Breast epithelium (tissue), 3 donors: Measurements from ENCODE around the gene ADCY1.

Experiments used
- POLR2A ChIP-seq: fragments of 450-650 bp; IDR thresholded peaks from one replicate; pipeline ENCODE4 v1.6.1; 2016; ENCODE audit warnings: antibody characterized with exemption, mild to moderate bottlenecking, moderate library complexity
- POLR2AphosphoS5 ChIP-seq, 3 donors: sonication (generic); formaldehyde crosslinking; IDR thresholded peaks; one replicate each; pipeline ENCODE4 v1.6.1; 2017; ENCODE audit warnings: antibody characterized with exemption in 3 of 3
- TF ChIP-seq, protein P1 (sequence below), 3 donors: fragments of 450-650 bp; IDR thresholded peaks; one replicate each; pipeline ENCODE4 v1.5.1; 2016 to 2017; ENCODE audit warnings: antibody characterized with exemption in 3 of 3, mild to moderate bottlenecking in 3 of 3, moderate library complexity in 3 of 3

DNA sequence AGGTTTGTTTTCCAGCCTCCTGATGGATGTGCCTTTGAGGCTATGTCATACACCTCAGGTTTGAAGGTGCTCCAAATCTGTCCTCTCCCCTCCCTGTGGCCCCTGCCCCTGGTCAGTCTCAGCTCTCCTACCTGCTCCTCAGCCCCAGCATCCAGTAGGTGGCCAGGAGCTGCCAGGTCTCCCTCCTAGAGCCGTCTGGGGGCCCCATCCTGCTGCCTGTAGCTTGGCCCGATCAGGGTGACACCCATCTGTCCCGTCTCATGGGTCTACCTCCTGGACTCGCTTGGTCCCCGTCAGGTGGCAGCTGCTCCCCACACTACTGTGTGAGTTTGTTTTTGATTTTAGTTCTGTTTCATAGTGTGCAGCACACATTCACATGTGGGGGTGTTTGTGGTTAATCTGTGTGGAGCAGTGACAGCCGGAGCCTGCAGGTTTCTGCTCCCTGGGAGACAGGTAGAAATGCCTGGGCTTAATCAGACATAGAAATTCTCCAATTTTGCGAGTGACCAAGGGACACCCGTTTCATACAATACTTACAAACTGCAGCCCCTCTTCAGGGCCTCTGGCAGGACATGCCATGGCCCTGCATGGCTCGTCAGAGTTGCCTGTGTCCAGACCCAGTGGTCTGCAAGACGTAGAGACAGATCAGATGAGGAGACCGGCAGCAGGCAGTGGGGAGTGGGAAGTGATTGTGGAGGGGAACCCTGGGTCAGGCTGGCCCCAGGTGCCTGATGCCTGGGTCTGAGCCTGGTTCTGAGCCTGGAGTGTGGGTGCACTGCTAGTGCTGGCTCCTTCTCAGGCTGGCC lies 17.1 kb downstream of the ADCY1 start:
- TF ChIP-seq, protein P1, sequence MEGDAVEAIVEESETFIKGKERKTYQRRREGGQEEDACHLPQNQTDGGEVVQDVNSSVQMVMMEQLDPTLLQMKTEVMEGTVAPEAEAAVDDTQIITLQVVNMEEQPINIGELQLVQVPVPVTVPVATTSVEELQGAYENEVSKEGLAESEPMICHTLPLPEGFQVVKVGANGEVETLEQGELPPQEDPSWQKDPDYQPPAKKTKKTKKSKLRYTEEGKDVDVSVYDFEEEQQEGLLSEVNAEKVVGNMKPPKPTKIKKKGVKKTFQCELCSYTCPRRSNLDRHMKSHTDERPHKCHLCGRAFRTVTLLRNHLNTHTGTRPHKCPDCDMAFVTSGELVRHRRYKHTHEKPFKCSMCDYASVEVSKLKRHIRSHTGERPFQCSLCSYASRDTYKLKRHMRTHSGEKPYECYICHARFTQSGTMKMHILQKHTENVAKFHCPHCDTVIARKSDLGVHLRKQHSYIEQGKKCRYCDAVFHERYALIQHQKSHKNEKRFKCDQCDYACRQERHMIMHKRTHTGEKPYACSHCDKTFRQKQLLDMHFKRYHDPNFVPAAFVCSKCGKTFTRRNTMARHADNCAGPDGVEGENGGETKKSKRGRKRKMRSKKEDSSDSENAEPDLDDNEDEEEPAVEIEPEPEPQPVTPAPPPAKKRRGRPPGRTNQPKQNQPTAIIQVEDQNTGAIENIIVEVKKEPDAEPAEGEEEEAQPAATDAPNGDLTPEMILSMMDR (IDR thresholded peaks at IDR 0.05): no peak
- no peak for TF ChIP-seq POLR2AphosphoS5 (IDR thresholded peaks at IDR 0.05)
- no peak for TF ChIP-seq POLR2A
